Right lobe of liver (tissue), 4 donors: ENCODE measurements around the gene CACNB4.

ENCODE experiments used
- POLR2A ChIP-seq: fragments of 450-650 bp; IDR thresholded peaks from one replicate; pipeline ENCODE4 v1.6.1; 2017; ENCODE audit warnings: antibody characterized with exemption, mild to moderate bottlenecking
- TF ChIP-seq, protein P1 (sequence below), 4 donors: fragments of 200-600 bp in 3 of 4; fragments of 450-650 bp in 1 of 4; IDR thresholded peaks; one replicate each; pipeline versions ENCODE4 v1.5.1 to v1.8.0; 2016 to 2022; ENCODE audit warnings: antibody characterized with exemption in 4 of 4, mild to moderate bottlenecking in 2 of 4
- donor health status: DM: no; HTN: no; CAD: no.
- donor health status: DM: no; HTN: no; CAD: no.
- donor health status: DM: no; HTN: yes; CAD: no.

- no peak for TF ChIP-seq POLR2A
- TF ChIP-seq, protein P1, sequence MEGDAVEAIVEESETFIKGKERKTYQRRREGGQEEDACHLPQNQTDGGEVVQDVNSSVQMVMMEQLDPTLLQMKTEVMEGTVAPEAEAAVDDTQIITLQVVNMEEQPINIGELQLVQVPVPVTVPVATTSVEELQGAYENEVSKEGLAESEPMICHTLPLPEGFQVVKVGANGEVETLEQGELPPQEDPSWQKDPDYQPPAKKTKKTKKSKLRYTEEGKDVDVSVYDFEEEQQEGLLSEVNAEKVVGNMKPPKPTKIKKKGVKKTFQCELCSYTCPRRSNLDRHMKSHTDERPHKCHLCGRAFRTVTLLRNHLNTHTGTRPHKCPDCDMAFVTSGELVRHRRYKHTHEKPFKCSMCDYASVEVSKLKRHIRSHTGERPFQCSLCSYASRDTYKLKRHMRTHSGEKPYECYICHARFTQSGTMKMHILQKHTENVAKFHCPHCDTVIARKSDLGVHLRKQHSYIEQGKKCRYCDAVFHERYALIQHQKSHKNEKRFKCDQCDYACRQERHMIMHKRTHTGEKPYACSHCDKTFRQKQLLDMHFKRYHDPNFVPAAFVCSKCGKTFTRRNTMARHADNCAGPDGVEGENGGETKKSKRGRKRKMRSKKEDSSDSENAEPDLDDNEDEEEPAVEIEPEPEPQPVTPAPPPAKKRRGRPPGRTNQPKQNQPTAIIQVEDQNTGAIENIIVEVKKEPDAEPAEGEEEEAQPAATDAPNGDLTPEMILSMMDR (IDR thresholded peaks at IDR 0.05): no peak
These were observed 5.4 kb downstream of the CACNB4 start for GRCh38 chr2:152093464-152093863.
